IMR-90 (cell line): ENCODE measurements around the gene TMEM184C. TPM values are rescaled to one million over a fixed set of nuclear protein-coding genes. Genes with fewer than 3 reads are reported as not detected.

Experiments
- ATAC-seq: fragments of 200-7000 bp; cut with Tn5 transposase; 2 replicates; pipeline ENCODE4 v1.9.1; 2020; ENCODE audit warnings: low read depth, mild to moderate bottlenecking, moderate library complexity
- BruUV-seq: library from RNA; stranded (reverse); fragments of 400-500 nt; replicated peaks from 2 replicates; lab custom pipeline; 2021; lab: Mats Ljungman, UMichigan
- CTCF ChIA-PET: fragments of 300-600 bp; formaldehyde crosslinking; extraction: SDS; loops from one replicate; lab custom pipeline; 2021; ENCODE audit warnings: antibody characterized with exemption; lab: Yijun Ruan, JAX
- POLR2A ChIA-PET: fragments of 300-600 bp; sonication (Branson Sonifier 250); formaldehyde crosslinking; loops from one replicate; lab custom pipeline; 2022; ENCODE audit warnings: antibody characterized with exemption; ENCODE audit not compliant: unreplicated experiment; lab: Charles Lee
- DNase-seq: peaks from one replicate; pipeline ENCODE4 v3.0.0; 2013
- H2AFZ ChIP-seq: replicated peaks from 2 replicates; pipeline ENCODE3; 2013; ENCODE audit warnings: low read length, mild to moderate bottlenecking; ENCODE audit not compliant: poor library complexity
- H2AK5ac ChIP-seq: 2 replicates; pipeline ENCODE4 v1.6.1; 2013; ENCODE audit warnings: low read depth, low read length, inconsistent platforms
- H2AK9ac ChIP-seq: replicated peaks from 2 replicates; pipeline ENCODE3; 2013; ENCODE audit warnings: mild to moderate bottlenecking, low read depth, low read length, moderate library complexity; ENCODE audit not compliant: poor library complexity
- H2BK120ac ChIP-seq: 2 replicates; pipeline ENCODE4 v1.6.1; 2013; ENCODE audit warnings: low read depth, low read length, inconsistent platforms
- H2BK15ac ChIP-seq: 3 replicates; pipeline ENCODE4 v1.6.1; 2013; ENCODE audit warnings: low read depth, low read length, inconsistent platforms
- H2BK20ac ChIP-seq: 2 replicates; pipeline ENCODE4 v1.6.1; 2013; ENCODE audit warnings: low read depth, mild to moderate bottlenecking, inconsistent platforms, low read length, moderate library complexity
- H2BK5ac ChIP-seq: 2 replicates; pipeline ENCODE4 v1.6.1; 2013; ENCODE audit warnings: mild to moderate bottlenecking, low read depth, low read length, inconsistent platforms; ENCODE audit not compliant: poor library complexity, severe bottlenecking
- H3K14ac ChIP-seq: replicated peaks from 2 replicates; pipeline ENCODE4 v1.6.1; 2013; ENCODE audit warnings: low read depth, low read length, inconsistent platforms
- H3K18ac ChIP-seq: 2 replicates; pipeline ENCODE4 v1.6.1; 2013; ENCODE audit warnings: low read depth, low read length, control low read depth
- H3K23ac ChIP-seq: 2 replicates; pipeline ENCODE4 v1.6.1; 2013; ENCODE audit warnings: low read depth, low read length, inconsistent platforms
- H3K27ac ChIP-seq: 2 replicates; pipeline ENCODE4 v1.5.1; 2013; ENCODE audit warnings: mild to moderate bottlenecking, control low read depth, low read length; ENCODE audit not compliant: insufficient read depth
- H3K27me3 ChIP-seq: 2 replicates; pipeline ENCODE4 v1.6.1; 2013; ENCODE audit warnings: low read length; ENCODE audit not compliant: control insufficient read depth, insufficient read depth
- H3K36me3 ChIP-seq: 2 replicates; pipeline ENCODE4 v1.6.1; 2013; ENCODE audit warnings: low read length, mixed read lengths; ENCODE audit not compliant: control insufficient read depth, insufficient read depth
- H3K4ac ChIP-seq: 2 replicates; pipeline ENCODE4 v1.6.1; 2013; ENCODE audit warnings: low read depth, low read length, inconsistent platforms
- H3K4me1 ChIP-seq: 2 replicates; pipeline ENCODE4 v1.6.1; 2013; ENCODE audit warnings: low read length, mixed read lengths; ENCODE audit not compliant: control insufficient read depth, insufficient read depth
- H3K4me2 ChIP-seq: 2 replicates; pipeline ENCODE4 v1.6.1; 2013; ENCODE audit warnings: low read depth, mild to moderate bottlenecking, control low read depth, low read length, moderate library complexity
- H3K4me3 ChIP-seq: 2 replicates; pipeline ENCODE4 v1.5.1; 2013; ENCODE audit warnings: low read depth, mild to moderate bottlenecking, control low read depth, low read length, moderate library complexity; ENCODE audit not compliant: insufficient read depth
- H3K56ac ChIP-seq: 2 replicates; pipeline ENCODE4 v1.6.1; 2013; ENCODE audit warnings: low read length, inconsistent platforms; ENCODE audit not compliant: insufficient read depth; ENCODE audit errors: extremely low read depth
- H3K79me1 ChIP-seq, 2 experiments: 2 replicates each; pipeline ENCODE4 v1.6.1; 2013; ENCODE audit warnings: low read length in 2 of 2, inconsistent platforms in 1 of 2, low read depth in 1 of 2
- H3K9ac ChIP-seq: 2 replicates; pipeline ENCODE4 v1.6.1; 2013; ENCODE audit warnings: low read depth, low read length, control low read depth
- H3K9me1 ChIP-seq: 2 replicates; pipeline ENCODE4 v1.6.1; 2013; ENCODE audit warnings: low read length, inconsistent platforms; ENCODE audit not compliant: insufficient read depth
- H3K9me3 ChIP-seq: 2 replicates; pipeline ENCODE4 v1.6.1; 2013; ENCODE audit warnings: low read length; ENCODE audit not compliant: control insufficient read depth, insufficient read depth
- H4K20me1 ChIP-seq: 2 replicates; pipeline ENCODE4 v1.6.1; 2013; ENCODE audit warnings: low read length, inconsistent platforms; ENCODE audit not compliant: insufficient read depth
- H4K5ac ChIP-seq: 2 replicates; pipeline ENCODE4 v1.6.1; 2013; ENCODE audit warnings: mild to moderate bottlenecking, low read depth, low read length, control low read depth
- H4K8ac ChIP-seq, 2 experiments: 2 replicates each; pipeline ENCODE4 v1.6.1; 2013; ENCODE audit warnings: low read depth in 2 of 2, low read length in 2 of 2, control low read depth in 1 of 2, inconsistent platforms in 1 of 2
- H4K91ac ChIP-seq: 2 replicates; pipeline ENCODE4 v1.6.1; 2013; ENCODE audit warnings: low read depth, low read length, inconsistent platforms; ENCODE audit not compliant: insufficient read depth
- BHLHE40 ChIP-seq: fragments of 150-350 bp; IDR thresholded peaks from 2 replicates; pipeline ENCODE4 v1.6.1; 2016; ENCODE audit warnings: mild to moderate bottlenecking, low read depth, low read length
- CHD1 ChIP-seq: IDR thresholded peaks from 2 replicates; pipeline ENCODE4 v1.6.1; 2012; ENCODE audit warnings: low read depth, low read length, improper control_type of control experiment
- MAFK ChIP-seq: IDR thresholded peaks from 2 replicates; pipeline ENCODE4 v1.6.1; 2012; ENCODE audit warnings: low read depth, low read length, improper control_type of control experiment
- MAZ ChIP-seq: IDR thresholded peaks from 2 replicates; pipeline ENCODE4 v1.6.1; 2012; ENCODE audit warnings: low read depth, mild to moderate bottlenecking, low read length, improper control_type of control experiment, moderate library complexity, borderline replicate concordance
- POLR2A ChIP-seq: IDR thresholded peaks from 2 replicates; pipeline ENCODE4 v1.6.1; 2012; ENCODE audit warnings: mild to moderate bottlenecking, low read depth, low read length
- RCOR1 ChIP-seq: IDR thresholded peaks from 2 replicates; pipeline ENCODE4 v1.6.1; 2012; ENCODE audit warnings: mild to moderate bottlenecking, low read length, improper control_type of control experiment; ENCODE audit not compliant: insufficient replicate concordance
- RFX5 ChIP-seq: IDR thresholded peaks from 2 replicates; pipeline ENCODE4 v1.8.0; 2012; ENCODE audit warnings: low read depth, mild to moderate bottlenecking, low read length, moderate library complexity
- USF2 ChIP-seq: fragments of 150-350 bp; IDR thresholded peaks from 2 replicates; pipeline ENCODE4 v1.6.1; 2017; ENCODE audit warnings: mild to moderate bottlenecking, antibody characterized with exemption, low read length, low read depth
- WGBS, 2 experiments: methylation state at CpG; one replicate each; pipeline versions ENCODE4 v1.1.5 to v1.1.7; 2013; ENCODE audit warnings: missing lambda C conversion rate in 2 of 2; ENCODE audit not compliant: insufficient read length in 1 of 2; ENCODE audit errors: extremely low coverage in 2 of 2; 5-methylcytosine and 5-hydroxymethylcytosine counted together
- dilution Hi-C: fragments of 300-500 bp; cut with HindIII; formaldehyde crosslinking; loops from one replicate; pipeline ENCODE4 v1.14.3; 2018; ENCODE audit warnings: low sequenced_read_pairs; ENCODE audit not compliant: unreplicated experiment
- in situ Hi-C: fragments of 300-500 bp; cut with MboI; formaldehyde crosslinking; loops from 3 replicates; pipeline ENCODE4 v1.14.3; 2019; ENCODE audit warnings: low sequenced_read_pairs, inconsistent platforms, mixed read lengths
- intact Hi-C: fragments of 100-400 bp; cut with micrococcal nuclease; formaldehyde crosslinking; loops from 2 replicates; pipeline ENCODE4 v1.10.0; 2022
- polyA plus RNA-seq, 3 experiments: library from polyadenylated mRNA; depleted of rRNA; stranded (reverse); fragments of >200 nt; gene quantifications; 2 replicates each; pipeline ENCODE4 v1.2.3, GENCODE V29; 2012; ENCODE audit warnings: low replicate concordance in 1 of 3
- total RNA-seq: library from RNA; depleted of rRNA; stranded (reverse); fragments of >200 nt; gene quantifications from 2 replicates; pipeline ENCODE4 v1.2.3, GENCODE V29; 2012

TMEM184C gene
- total and polyA plus RNA-seq, 2 of the 4 experiments (the other 2 are of a cell fraction), result 17.4 to 67.6 TPM

- BruUV-seq, result no TSS peak
- H4K5ac ChIP-seq, result peak overlapping the region; percentile 96
- no peaks in the 10 kb centered on the region for H4K20me1 ChIP-seq
- H2AK9ac ChIP-seq, result peak overlapping the region; percentile 88
- H3K79me1 ChIP-seq, result peaks cover 0 to 4% of the 10 kb centered on the region in 2 experiments; a peak in 1 of 4 replicates
- H3K4me3 ChIP-seq, result no peak overlapping the region
- ATAC-seq, result no peak
- peak overlapping the region; percentile 56; the same call in 1 of the 2 replicates for H3K4me2 ChIP-seq
- DNase-seq, result no peak
- peak overlapping the region; percentile 83 for H3K4ac ChIP-seq
- peak overlapping the region; percentile 28; the same call in 1 of the 2 replicates for H3K56ac ChIP-seq
- H2BK5ac ChIP-seq, result peak overlapping the region; percentile 93
- no peaks in the 10 kb centered on the region for H3K9me3 ChIP-seq
- no peak overlapping the region for H3K9ac ChIP-seq
- H3K27me3 ChIP-seq, result no peaks in the 10 kb centered on the region
- dilution Hi-C loops, result no loop called here
- POLR2A ChIA-PET, result interaction anchor here (0.6 kb wide), 1 partner anchor 264 kb away, joined by 5 read pairs; no protein-coding TSS in a partner anchor
- peak overlapping the region; percentile 78 for H3K18ac ChIP-seq
- no CpG with 5 or more reads among the region's 1 CpG for WGBS, 2 experiments
- H2AFZ ChIP-seq, result peak overlapping the region; percentile 74
- H2BK15ac ChIP-seq, result peak overlapping the region; percentile 77; the same call in 1 of the 3 replicates
- intact Hi-C loops, result no loop called here
- in situ Hi-C loops, result loop anchor here (5.0 to 25.0 kb wide), 3 partner anchors 268 to 1262 kb away; no protein-coding TSS in a partner anchor
- H3K9me1 ChIP-seq, result peaks cover 14% of the 10 kb centered on the region
- H3K27ac ChIP-seq, result peak overlapping the region; percentile 71; the same call in 1 of the 2 replicates
- CTCF ChIA-PET, result interaction anchor here (1.3 to 2.2 kb wide), 2 partner anchors 81 to 267 kb away, joined by 3 to 9 read pairs; no protein-coding TSS in a partner anchor
- peak overlapping the region; percentile 85 to 86; a peak in 3 of 4 replicates for H4K8ac ChIP-seq
- TF ChIP-seq MAFK (no peak), RCOR1 (no peak), CHD1 (no peak), USF2 (no peak), MAZ (no peak), POLR2A (no peak), RFX5 (no peak), BHLHE40 (no peak)
- peak overlapping the region; percentile 92 for H2BK20ac ChIP-seq
- H2BK120ac ChIP-seq, result peak overlapping the region; percentile 93
- peaks cover 16% of the 10 kb centered on the region for H3K4me1 ChIP-seq
- peak overlapping the region; percentile 80 for H3K14ac ChIP-seq
- H3K23ac ChIP-seq, result peak overlapping the region; percentile 69
- peak overlapping the region; percentile 89 for H2AK5ac ChIP-seq
- no peaks in the 10 kb centered on the region for H3K36me3 ChIP-seq
- peak overlapping the region; percentile 94 for H4K91ac ChIP-seq
Measured at GRCh38 chr4:147599206-147599605, 18.0 kb upstream of the TMEM184C start.
